Nephron progenitor cell (in vitro differentiated cells): ENCODE measurements around the gene MMP12.

Experiments
- DNase-seq: peaks from one replicate; pipeline ENCODE4 v3.0.0; 2021
- H3K27ac Mint-ChIP-seq: 2 replicates; pipeline ENCODE4 v1.8.0; 2021; ENCODE audit warnings: mild to moderate bottlenecking, moderate library complexity, mixed read lengths
- H3K27me3 Mint-ChIP-seq: 2 replicates; pipeline ENCODE4 v1.8.0; 2021; ENCODE audit warnings: mild to moderate bottlenecking, low read depth, mixed read lengths; ENCODE audit not compliant: poor library complexity
- H3K36me3 Mint-ChIP-seq: 2 replicates; pipeline ENCODE4 v1.8.0; 2021; ENCODE audit warnings: low read depth, mixed read lengths
- H3K4me1 Mint-ChIP-seq: 2 replicates; pipeline ENCODE4 v1.8.0; 2021; ENCODE audit warnings: mixed read lengths
- H3K4me3 Mint-ChIP-seq: 2 replicates; pipeline ENCODE4 v1.8.0; 2021; ENCODE audit warnings: mild to moderate bottlenecking, moderate library complexity, mixed read lengths
- H3K9me3 Mint-ChIP-seq: 2 replicates; pipeline ENCODE4 v1.8.0; 2021; ENCODE audit warnings: mild to moderate bottlenecking, moderate library complexity, mixed read lengths
- CTCF ChIP-seq: fragments of 200-600 bp; sonication (generic); IDR thresholded peaks from 2 replicates; pipeline ENCODE4 v1.5.0; 2021; ENCODE audit warnings: antibody characterized with exemption

The MMP12 gene

GRCh38 chr11:102864724-102865123 lies 10.1 kb downstream of the MMP12 start:
- no peaks in the 10 kb centered on the region for H3K9me3 Mint-ChIP-seq
- DNase-seq, result no peak
- TF ChIP-seq CTCF, result no peak
- no peaks in the 10 kb centered on the region for H3K27me3 Mint-ChIP-seq
- no peak overlapping the region for H3K27ac Mint-ChIP-seq
- no peaks in the 10 kb centered on the region for H3K36me3 Mint-ChIP-seq
- H3K4me1 Mint-ChIP-seq, result peaks cover 7% of the 10 kb centered on the region
- no peak overlapping the region for H3K4me3 Mint-ChIP-seq

GRCh38 chr11:102853956-102854355 lies 20.8 kb downstream of the MMP12 start:
- no peak overlapping the region for H3K4me3 Mint-ChIP-seq
- DNase-seq, result no peak
- TF ChIP-seq CTCF, result no peak

GRCh38 chr11:102853055-102853454 lies 21.7 kb downstream of the MMP12 start:
- Mint-ChIP-seq H3K36me3 (no peaks in the 10 kb centered on the region), H3K27ac (no peak overlapping the region)

More at GRCh38 chr11:102853956-102854355, 20.8 kb downstream of the MMP12 start:
- Mint-ChIP-seq H3K27ac (no peak overlapping the region), H3K36me3 (no peaks in the 10 kb centered on the region), H3K4me1 (no peaks in the 10 kb centered on the region), H3K9me3 (no peaks in the 10 kb centered on the region), H3K27me3 (no peaks in the 10 kb centered on the region)

GRCh38 chr11:102850973-102851745 lies 23.6 kb downstream of the MMP12 start:
- Mint-ChIP-seq H3K9me3 (peaks cover 3% of the 10 kb centered on the region), H3K27me3 (peaks cover 3% of the 10 kb centered on the region), H3K27ac (no peak overlapping the region), H3K4me3 (no peak overlapping the region), H3K36me3 (no peaks in the 10 kb centered on the region), H3K4me1 (no peaks in the 10 kb centered on the region)
- no peak for TF ChIP-seq CTCF
- DNase-seq, result no peak

More at GRCh38 chr11:102853055-102853454, 21.7 kb downstream of the MMP12 start:
- Mint-ChIP-seq H3K9me3 (no peaks in the 10 kb centered on the region), H3K4me3 (no peak overlapping the region), H3K4me1 (no peaks in the 10 kb centered on the region), H3K27me3 (no peaks in the 10 kb centered on the region)
- no peak for TF ChIP-seq CTCF
- DNase-seq, result no peak

GRCh38 chr11:102849311-102849710 lies 25.5 kb downstream of the MMP12 start:
- Mint-ChIP-seq H3K27ac (no peak overlapping the region), H3K4me1 (no peaks in the 10 kb centered on the region), H3K9me3 (peaks cover 3% of the 10 kb centered on the region), H3K4me3 (no peak overlapping the region), H3K36me3 (no peaks in the 10 kb centered on the region), H3K27me3 (peaks cover 3% of the 10 kb centered on the region)
- DNase-seq, result no peak
- TF ChIP-seq CTCF, result no peak

- no peak overlapping the region for H3K4me3 Mint-ChIP-seq
- TF ChIP-seq CTCF, result no peak
- H3K36me3 Mint-ChIP-seq, result no peaks in the 10 kb centered on the region
- H3K27ac Mint-ChIP-seq, result no peak overlapping the region
- peaks cover 3% of the 10 kb centered on the region for H3K9me3 Mint-ChIP-seq
- peaks cover 5% of the 10 kb centered on the region for H3K27me3 Mint-ChIP-seq
- no peak for DNase-seq
- no peaks in the 10 kb centered on the region for H3K4me1 Mint-ChIP-seq
These were observed 28.5 kb downstream of the MMP12 start for GRCh38 chr11:102846292-102846691.
